Measurements from ENCODE around the gene NLRX1. TPM values are rescaled to one million over a fixed set of nuclear protein-coding genes. Genes with fewer than 3 reads are reported as not detected.

NLRX1 gene
- polyA plus RNA-seq, 1 experiment, result 19.4 TPM

GRCh38 chr11:119153049-119153818, 15.3 kb upstream of the NLRX1 start:
- CTCF ChIA-PET, result interaction anchor here (0.9 to 1.5 kb wide), 4 partner anchors 11 to 16 kb away, joined by 3 to 4 read pairs (median 4); no protein-coding TSS in a partner anchor
- TF ChIP-seq, protein P1, sequence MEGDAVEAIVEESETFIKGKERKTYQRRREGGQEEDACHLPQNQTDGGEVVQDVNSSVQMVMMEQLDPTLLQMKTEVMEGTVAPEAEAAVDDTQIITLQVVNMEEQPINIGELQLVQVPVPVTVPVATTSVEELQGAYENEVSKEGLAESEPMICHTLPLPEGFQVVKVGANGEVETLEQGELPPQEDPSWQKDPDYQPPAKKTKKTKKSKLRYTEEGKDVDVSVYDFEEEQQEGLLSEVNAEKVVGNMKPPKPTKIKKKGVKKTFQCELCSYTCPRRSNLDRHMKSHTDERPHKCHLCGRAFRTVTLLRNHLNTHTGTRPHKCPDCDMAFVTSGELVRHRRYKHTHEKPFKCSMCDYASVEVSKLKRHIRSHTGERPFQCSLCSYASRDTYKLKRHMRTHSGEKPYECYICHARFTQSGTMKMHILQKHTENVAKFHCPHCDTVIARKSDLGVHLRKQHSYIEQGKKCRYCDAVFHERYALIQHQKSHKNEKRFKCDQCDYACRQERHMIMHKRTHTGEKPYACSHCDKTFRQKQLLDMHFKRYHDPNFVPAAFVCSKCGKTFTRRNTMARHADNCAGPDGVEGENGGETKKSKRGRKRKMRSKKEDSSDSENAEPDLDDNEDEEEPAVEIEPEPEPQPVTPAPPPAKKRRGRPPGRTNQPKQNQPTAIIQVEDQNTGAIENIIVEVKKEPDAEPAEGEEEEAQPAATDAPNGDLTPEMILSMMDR (IDR thresholded peaks at IDR 0.05; ENCODE audit: insufficient read depth, low read depth, low read length), result no peak
- DNase-seq (ENCODE audit: low read depth), result no peak
- POLR2A ChIA-PET, result no interaction called here
- Histone ChIP-seq H3K27me3 (ENCODE audit: control insufficient read depth, insufficient read depth, low read length) (peaks cover 26% of the 10 kb centered on the region), H3K4me3 (ENCODE audit: low read depth, low read length) (no peak overlapping the region), H3K36me3 (ENCODE audit: control insufficient read depth, insufficient read depth, low read length) (no peaks in the 10 kb centered on the region)

GRCh38 chr11:119154178-119154577, 14.3 kb upstream of the NLRX1 start:
- ChIA-PET CTCF (interaction anchor here (0.8 to 3.3 kb wide), 5 partner anchors 9 to 37 kb away, joined by 3 to 18 read pairs (median 3); no protein-coding TSS in a partner anchor), POLR2A (interaction anchor here (0.7 kb wide), 1 partner anchor 59 kb away, joined by 19 read pairs; no protein-coding TSS in a partner anchor)
- Histone ChIP-seq H3K36me3 (ENCODE audit: control insufficient read depth, insufficient read depth, low read length) (no peaks in the 10 kb centered on the region), H3K27me3 (ENCODE audit: control insufficient read depth, insufficient read depth, low read length) (peaks cover 26% of the 10 kb centered on the region), H3K4me3 (ENCODE audit: low read depth, low read length) (no peak overlapping the region)
- TF ChIP-seq, protein P1 (IDR thresholded peaks at IDR 0.05; ENCODE audit: insufficient read depth, low read depth, low read length), result no peak
- DNase-seq (ENCODE audit: low read depth), result no peak

GRCh38 chr11:119155733-119156492, 12.6 kb upstream of the NLRX1 start:
- DNase-seq (ENCODE audit: low read depth), result no peak
- POLR2A ChIA-PET, result no interaction called here
- TF ChIP-seq, protein P1 (IDR thresholded peaks at IDR 0.05; ENCODE audit: insufficient read depth, low read depth, low read length), result peak; percentile 32; the same call in 1 of the 2 replicates
- CTCF ChIA-PET, result interaction anchor here (1.3 to 3.3 kb wide), 4 partner anchors 11 to 34 kb away, joined by 5 to 18 read pairs (median 8); partner anchors contain the start of genes HINFP and NLRX1
- H3K36me3 ChIP-seq (ENCODE audit: control insufficient read depth, insufficient read depth, low read length), result no peaks in the 10 kb centered on the region
- peaks cover 13% of the 10 kb centered on the region for H3K27me3 ChIP-seq (ENCODE audit: control insufficient read depth, insufficient read depth, low read length)
- H3K4me3 ChIP-seq (ENCODE audit: low read depth, low read length), result no peak overlapping the region

- no peaks in the 10 kb centered on the region for H3K36me3 ChIP-seq (ENCODE audit: control insufficient read depth, insufficient read depth, low read length)
- TF ChIP-seq, protein P1 (IDR thresholded peaks at IDR 0.05; ENCODE audit: insufficient read depth, low read depth, low read length), result no peak
- DNase-seq (ENCODE audit: low read depth), result no peak
- H3K4me3 ChIP-seq (ENCODE audit: low read depth, low read length), result no peak overlapping the region
- H3K27me3 ChIP-seq (ENCODE audit: control insufficient read depth, insufficient read depth, low read length), result peaks cover 13% of the 10 kb centered on the region
- CTCF ChIA-PET, result interaction anchor here (0.7 to 3.3 kb wide), 6 partner anchors 8 to 562 kb away, joined by 3 to 18 read pairs (median 4); partner anchors contain the start of genes ABCG4 and HINFP
- POLR2A ChIA-PET, result no interaction called here
Measured at GRCh38 chr11:119156496-119156895, 12.0 kb upstream of the NLRX1 start.

DNA sequence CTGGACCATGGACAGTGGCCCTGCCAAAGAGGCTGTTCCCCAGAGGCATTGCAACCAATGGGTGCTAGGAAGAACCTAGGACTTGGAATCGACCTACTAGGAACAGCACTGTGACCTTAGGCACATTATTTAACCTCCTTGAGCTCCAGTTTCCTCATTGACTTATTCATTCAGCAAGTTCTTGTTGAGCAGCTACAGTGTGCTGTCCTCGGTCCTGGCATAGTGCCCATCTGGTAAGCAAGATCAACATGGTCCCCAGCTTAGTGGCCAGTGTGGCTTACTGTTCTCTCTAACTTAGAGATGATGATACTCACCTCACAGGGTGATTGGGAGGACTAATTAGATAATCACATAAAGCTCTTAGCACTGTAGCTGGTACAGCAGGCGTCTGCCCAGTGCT, 11.5 kb upstream of the NLRX1 start:
- ChIA-PET CTCF (interaction anchor here (0.7 to 4.2 kb wide), 8 partner anchors 8 to 563 kb away, joined by 3 to 18 read pairs (median 5); partner anchors contain the start of genes ABCG4 and NLRX1), POLR2A (interaction anchor here (0.5 kb wide), 1 partner anchor 72 kb away, joined by 5 read pairs; no protein-coding TSS in a partner anchor)
- no peak for DNase-seq (ENCODE audit: low read depth)
- Histone ChIP-seq H3K4me3 (ENCODE audit: low read depth, low read length) (no peak overlapping the region), H3K36me3 (ENCODE audit: control insufficient read depth, insufficient read depth, low read length) (no peaks in the 10 kb centered on the region), H3K27me3 (ENCODE audit: control insufficient read depth, insufficient read depth, low read length) (peaks cover 13% of the 10 kb centered on the region)
- TF ChIP-seq, protein P1 (IDR thresholded peaks at IDR 0.05; ENCODE audit: insufficient read depth, low read depth, low read length), result no peak
